Peyer's patch (tissue), 4 donors: Measurements from ENCODE around the gene MEPCE.

Source experiments
- POLR2A ChIP-seq, 2 donors: fragments of 450-650 bp; IDR thresholded peaks; one replicate each; pipeline ENCODE4 v1.5.1; 2017; ENCODE audit warnings: antibody characterized with exemption in 2 of 2, mild to moderate bottlenecking in 2 of 2, moderate library complexity in 2 of 2
- TF ChIP-seq, protein P1 (sequence below), 6 experiments: fragments of 450-650 bp in 4 of 6; fragments of 200-600 bp in 2 of 6; sonication (generic) in 1 of 6; IDR thresholded peaks; one replicate each; pipeline ENCODE4 v1.5.1; 2017 to 2019; ENCODE audit warnings: antibody characterized with exemption in 6 of 6, mild to moderate bottlenecking in 3 of 6, moderate library complexity in 1 of 6

DNA sequence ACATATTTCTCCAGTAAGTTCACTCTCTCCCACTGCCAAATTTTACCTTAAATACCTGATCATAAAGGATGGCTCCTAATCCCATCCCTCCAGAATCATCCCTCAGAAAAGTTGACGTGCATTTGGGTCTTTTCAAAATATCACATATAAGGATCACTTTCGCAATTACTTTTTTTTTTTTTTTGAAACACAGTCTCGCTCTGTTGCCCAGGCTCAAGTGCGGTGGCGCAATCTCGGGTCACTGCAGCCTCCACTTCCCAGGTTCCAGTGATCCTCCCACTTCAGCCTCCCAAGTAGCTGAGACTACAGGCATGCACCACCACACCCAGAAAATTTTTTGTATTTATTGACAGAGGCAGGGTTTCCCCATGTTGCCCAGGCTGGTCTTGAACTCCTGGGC lies 18.5 kb upstream of the MEPCE start:
- TF ChIP-seq, protein P1, sequence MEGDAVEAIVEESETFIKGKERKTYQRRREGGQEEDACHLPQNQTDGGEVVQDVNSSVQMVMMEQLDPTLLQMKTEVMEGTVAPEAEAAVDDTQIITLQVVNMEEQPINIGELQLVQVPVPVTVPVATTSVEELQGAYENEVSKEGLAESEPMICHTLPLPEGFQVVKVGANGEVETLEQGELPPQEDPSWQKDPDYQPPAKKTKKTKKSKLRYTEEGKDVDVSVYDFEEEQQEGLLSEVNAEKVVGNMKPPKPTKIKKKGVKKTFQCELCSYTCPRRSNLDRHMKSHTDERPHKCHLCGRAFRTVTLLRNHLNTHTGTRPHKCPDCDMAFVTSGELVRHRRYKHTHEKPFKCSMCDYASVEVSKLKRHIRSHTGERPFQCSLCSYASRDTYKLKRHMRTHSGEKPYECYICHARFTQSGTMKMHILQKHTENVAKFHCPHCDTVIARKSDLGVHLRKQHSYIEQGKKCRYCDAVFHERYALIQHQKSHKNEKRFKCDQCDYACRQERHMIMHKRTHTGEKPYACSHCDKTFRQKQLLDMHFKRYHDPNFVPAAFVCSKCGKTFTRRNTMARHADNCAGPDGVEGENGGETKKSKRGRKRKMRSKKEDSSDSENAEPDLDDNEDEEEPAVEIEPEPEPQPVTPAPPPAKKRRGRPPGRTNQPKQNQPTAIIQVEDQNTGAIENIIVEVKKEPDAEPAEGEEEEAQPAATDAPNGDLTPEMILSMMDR (IDR thresholded peaks at IDR 0.05), result no peak
- no peak for TF ChIP-seq POLR2A (IDR thresholded peaks at IDR 0.05)
